ENCODE measurements around the gene RCN1. TPM values are rescaled to one million over a fixed set of nuclear protein-coding genes. Genes with fewer than 3 reads are reported as not detected.

RCN1 gene
- total RNA-seq (2014; rRNA removed; shearing (Covaris generic)) (139 and 140 TPM in 2 replicates), polyA plus RNA-seq (2016; fragmentation: Nextera tagmentation; extraction: Ambion mirVana) (104 and 107 TPM in 2 replicates)
- long read RNA-seq, transcript RCN1-201 (6 exons, 2,572 nt), result major isoform, 163 of 175 reads
- long read RNA-seq, partial matches to known transcripts, result 8 of 175 reads
- long read RNA-seq, other reads (novel, unspliced or antisense), result 4 of 175 reads

GRCh38 chr11:32090545-32091370, at the start of gene RCN1:
TSS of gene RCN1 (plus strand) at chr11:32091074. CDS start at chr11:32091197, 123 bp downstream.
- Histone ChIP-seq H3K4me2 (peak within 1 kb of the TSS; percentile 87), H3K79me2 (replicated peaks; ENCODE audit: insufficient read depth) (peaks cover 45% of the 10 kb centered on the region), H3K4me1 (ENCODE audit: insufficient read depth) (peaks cover 18% of the 10 kb centered on the region), H2AFZ (peak within 1 kb of the TSS; percentile 99), H3F3A (replicated peaks; ENCODE audit: low read depth) (no peaks in the 10 kb centered on the region), H3K27me3 (ENCODE audit: insufficient read depth) (peaks cover 12% of the 10 kb centered on the region), H3K9me2 (ENCODE audit: insufficient read depth) (0 out of 2 replicates have a peak, but pooled peaks cover 8% of the 10 kb centered on the region), H3K4me3 (peak within 1 kb of the TSS; percentile 87), H4K20me1 (replicated peaks; ENCODE audit: insufficient read depth) (peaks cover 29% of the 10 kb centered on the region), H3K27ac (ENCODE audit: low read depth) (peak within 1 kb of the TSS; percentile 63; the same call in 1 of the 2 replicates), H3K36me3 (ENCODE audit: insufficient read depth) (no peaks in the 10 kb centered on the region)
- Mint-ChIP-seq H3K9me3 (no peaks in the 10 kb centered on the region; the same call in 2 of the 3 replicates), H3K27me3 (ENCODE audit: insufficient read depth, low read depth, poor library complexity) (peaks cover 16% of the 10 kb centered on the region), H3K4me3 (peak within 1 kb of the TSS; percentile 88), H3K4me1 (peaks cover 32% of the 10 kb centered on the region), H3K27ac (peak within 1 kb of the TSS; percentile 94), H3K36me3 (ENCODE audit: low read depth) (peaks cover 30% of the 10 kb centered on the region)
- peak; percentile 93 for DNase-seq (ENCODE audit: low spot score)
- ATAC-seq, result peak; percentile 93
- TF ChIP-seq ZNF331 (CRISPR knock-in tag; IDR thresholded peaks at IDR 0.05; ENCODE audit: low read depth) (no peak), EZH2phosphoT487 (IDR thresholded peaks at IDR 0.05; ENCODE audit: unreplicated experiment) (no peak), ETS1 (IDR thresholded peaks at IDR 0.05) (0 out of 2 replicates have a peak, but pooled peaks have one; percentile 23), NANOG (IDR thresholded peaks at IDR 0.05; ENCODE audit: borderline replicate concordance) (no peak), CTCF (conservative IDR thresholded peaks at IDR 0.05; ENCODE audit: low read depth in 2 of 2) (no peak), EZH2 (IDR thresholded peaks at IDR 0.05; ENCODE audit: low read depth, unreplicated experiment) (no peak), CREB1 (CRISPR knock-in tag; IDR thresholded peaks at IDR 0.05; ENCODE audit: low read depth) (no peak; the same call in 1 of the 2 replicates), ZNF114 (CRISPR knock-in tag; IDR thresholded peaks at IDR 0.05) (no peak), REST (IDR thresholded peaks at IDR 0.05; ENCODE audit: unreplicated experiment) (no peak), STAT1 (IDR thresholded peaks at IDR 0.05; ENCODE audit: unreplicated experiment) (no peak), ZNF462 (CRISPR knock-in tag; IDR thresholded peaks at IDR 0.05) (no peak), POLR2AphosphoS5 (IDR thresholded peaks at IDR 0.05; ENCODE audit: low read depth) (peak; percentile 81)
